Measurements from ENCODE around the gene KRTAP4-7.
"Not testable (repeated sequence)": the region's sequence is repeated elsewhere in the genome, so short reads cannot be mapped to it uniquely, and the experiment has no call there.

KRTAP4-7 gene

GRCh38 chr17:41111151-41111885, 27.4 kb downstream of the KRTAP4-7 start:
- Histone ChIP-seq H4K20me1 (ENCODE audit: low read depth, low read length) (no peaks in the 10 kb centered on the region), H3K36me3 (ENCODE audit: low read length) (no peaks in the 10 kb centered on the region), H3K4me2 (ENCODE audit: low read depth, low read length, poor library complexity, severe bottlenecking) (no peak overlapping the region), H2AFZ (ENCODE audit: low read depth, low read length, severe bottlenecking) (no peak overlapping the region), H3K9ac (ENCODE audit: low read length) (no peak overlapping the region), H3K4me3 (ENCODE audit: insufficient read depth, low read length, poor library complexity, severe bottlenecking) (no peak overlapping the region), H3K79me2 (ENCODE audit: insufficient read depth, low read length) (no peaks in the 10 kb centered on the region), H3F3A (ENCODE audit: insufficient read depth) (no peaks in the 10 kb centered on the region), H3K9me2 (replicated peaks; ENCODE audit: insufficient read depth, low read length) (no peaks in the 10 kb centered on the region), H3K27me3 (ENCODE audit: low read length) (no peaks in the 10 kb centered on the region), H3K9me3 (ENCODE audit: insufficient read depth, low read length) (peaks cover 10% of the 10 kb centered on the region; the same call in 1 of the 2 replicates), H3K27ac (ENCODE audit: low read depth, low read length) (no peak overlapping the region)
- TF ChIP-seq EZH2phosphoT487 (conservative IDR thresholded peaks at IDR 0.05; ENCODE audit: low read length) (no peak), CTCF (IDR thresholded peaks at IDR 0.05; ENCODE audit: insufficient read depth, low read length, poor library complexity, severe bottlenecking) (no peak)

GRCh38 chr17:41116297-41116696, 32.3 kb downstream of the KRTAP4-7 start:
- no peak for TF ChIP-seq CTCF (IDR thresholded peaks at IDR 0.05; ENCODE audit: insufficient read depth, low read length, poor library complexity, severe bottlenecking)
- no peak for TF ChIP-seq EZH2phosphoT487 (conservative IDR thresholded peaks at IDR 0.05; ENCODE audit: low read length)
- peaks cover 3% of the 10 kb centered on the region; the same call in 1 of the 2 replicates for H3K9me3 ChIP-seq (ENCODE audit: insufficient read depth, low read length)
- H3K27ac ChIP-seq (ENCODE audit: low read depth, low read length) = no peak overlapping the region
- no peak overlapping the region for H3K9ac ChIP-seq (ENCODE audit: low read length)
- H3K27me3 ChIP-seq (ENCODE audit: low read length) = no peaks in the 10 kb centered on the region
- no peak overlapping the region for H2AFZ ChIP-seq (ENCODE audit: low read depth, low read length, severe bottlenecking)
- H3K4me2 ChIP-seq (ENCODE audit: low read depth, low read length, poor library complexity, severe bottlenecking) = no peak overlapping the region
- H3K79me2 ChIP-seq (ENCODE audit: insufficient read depth, low read length) = no peaks in the 10 kb centered on the region
- no peaks in the 10 kb centered on the region for H3K36me3 ChIP-seq (ENCODE audit: low read length)
- H3F3A ChIP-seq (ENCODE audit: insufficient read depth) = no peaks in the 10 kb centered on the region
- H4K20me1 ChIP-seq (ENCODE audit: low read depth, low read length) = no peaks in the 10 kb centered on the region
- H3K4me3 ChIP-seq (ENCODE audit: insufficient read depth, low read length, poor library complexity, severe bottlenecking) = no peak overlapping the region
- H3K9me2 ChIP-seq (replicated peaks; ENCODE audit: insufficient read depth, low read length) = no peaks in the 10 kb centered on the region

- H3K27ac ChIP-seq (ENCODE audit: low read depth, low read length); H3K27me3 ChIP-seq (ENCODE audit: low read length); H2AFZ ChIP-seq (ENCODE audit: low read depth, low read length, severe bottlenecking); H3K9me2 ChIP-seq (replicated peaks; ENCODE audit: insufficient read depth, low read length); H3K4me3 ChIP-seq (ENCODE audit: insufficient read depth, low read length, poor library complexity, severe bottlenecking); H3K9me3 ChIP-seq (ENCODE audit: insufficient read depth, low read length); H3K4me2 ChIP-seq (ENCODE audit: low read depth, low read length, poor library complexity, severe bottlenecking); H3F3A ChIP-seq (ENCODE audit: insufficient read depth); H3K9ac ChIP-seq (ENCODE audit: low read length); H3K79me2 ChIP-seq (ENCODE audit: insufficient read depth, low read length); H3K36me3 ChIP-seq (ENCODE audit: low read length); H4K20me1 ChIP-seq (ENCODE audit: low read depth, low read length): not testable (repeated sequence)
These were observed 34.0 kb downstream of the KRTAP4-7 start, which contains the start of gene KRTAP4-11 for GRCh38 chr17:41117846-41118386. Gene KRTAP4-11 (minus strand): TSS chr17:41118373. CDS start chr17:41118315, 58 bp downstream.

- H3F3A ChIP-seq (ENCODE audit: insufficient read depth) = no peaks in the 10 kb centered on the region
- no peak overlapping the region for H3K9ac ChIP-seq (ENCODE audit: low read length)
- no peaks in the 10 kb centered on the region for H3K9me2 ChIP-seq (replicated peaks; ENCODE audit: insufficient read depth, low read length)
- H4K20me1 ChIP-seq (ENCODE audit: low read depth, low read length) = no peaks in the 10 kb centered on the region
- H3K27ac ChIP-seq (ENCODE audit: low read depth, low read length) = no peak overlapping the region
- H3K4me3 ChIP-seq (ENCODE audit: insufficient read depth, low read length, poor library complexity, severe bottlenecking) = no peak overlapping the region
- TF ChIP-seq CTCF (IDR thresholded peaks at IDR 0.05; ENCODE audit: insufficient read depth, low read length, poor library complexity, severe bottlenecking) (no peak), EZH2phosphoT487 (conservative IDR thresholded peaks at IDR 0.05; ENCODE audit: low read length) (no peak)
- H3K4me2 ChIP-seq (ENCODE audit: low read depth, low read length, poor library complexity, severe bottlenecking) = no peak overlapping the region
- no peaks in the 10 kb centered on the region for H3K27me3 ChIP-seq (ENCODE audit: low read length)
- H3K36me3 ChIP-seq (ENCODE audit: low read length) = no peaks in the 10 kb centered on the region
- no peak overlapping the region for H2AFZ ChIP-seq (ENCODE audit: low read depth, low read length, severe bottlenecking)
- 0 out of 2 replicates have a peak, but pooled peaks cover 6% of the 10 kb centered on the region for H3K9me3 ChIP-seq (ENCODE audit: insufficient read depth, low read length)
- H3K79me2 ChIP-seq (ENCODE audit: insufficient read depth, low read length) = no peaks in the 10 kb centered on the region
These were observed 34.8 kb downstream of the KRTAP4-7 start for GRCh38 chr17:41118721-41119120.

- H3K4me3 ChIP-seq (ENCODE audit: insufficient read depth, low read length, poor library complexity, severe bottlenecking); H4K20me1 ChIP-seq (ENCODE audit: low read depth, low read length); H3K27me3 ChIP-seq (ENCODE audit: low read length); H3F3A ChIP-seq (ENCODE audit: insufficient read depth); H2AFZ ChIP-seq (ENCODE audit: low read depth, low read length, severe bottlenecking); H3K36me3 ChIP-seq (ENCODE audit: low read length); H3K27ac ChIP-seq (ENCODE audit: low read depth, low read length); H3K79me2 ChIP-seq (ENCODE audit: insufficient read depth, low read length); H3K9me2 ChIP-seq (replicated peaks; ENCODE audit: insufficient read depth, low read length); H3K4me2 ChIP-seq (ENCODE audit: low read depth, low read length, poor library complexity, severe bottlenecking); H3K9ac ChIP-seq (ENCODE audit: low read length); H3K9me3 ChIP-seq (ENCODE audit: insufficient read depth, low read length): not testable (repeated sequence)
These were observed 36.0 kb downstream of the KRTAP4-7 start for GRCh38 chr17:41119696-41120690.

Measured in SU-DHL-6 (cell line).